Smooth muscle cell (in vitro differentiated cells): Measurements from ENCODE around the gene ADAMTSL5. TPM values are rescaled to one million over a fixed set of nuclear protein-coding genes. Genes with fewer than 3 reads are reported as not detected.

Experiments
- DNase-seq: peaks from one replicate; lab custom pipeline; 2025; ENCODE audit not compliant: unreplicated experiment; lab: John Stamatoyannopoulos, UW
- H2AFZ ChIP-seq: fragments of 200-600 bp; sonication (generic); 2 replicates; pipeline ENCODE4 v1.6.0; 2016; ENCODE audit warnings: antibody characterized with exemption, low read depth, mild to moderate bottlenecking
- H3F3A ChIP-seq: fragments of 200-600 bp; sonication (generic); 2 replicates; pipeline ENCODE4 v1.6.0; 2017; ENCODE audit warnings: antibody characterized with exemption, low read depth
- H3K27ac ChIP-seq: fragments of 200-600 bp; sonication (generic); 2 replicates; pipeline ENCODE4 v1.5.1; 2016; ENCODE audit warnings: low read depth, mild to moderate bottlenecking
- H3K27me3 ChIP-seq: fragments of 200-600 bp; sonication (generic); 2 replicates; pipeline ENCODE4 v1.6.1; 2016; ENCODE audit warnings: low read depth, mild to moderate bottlenecking
- H3K36me3 ChIP-seq: fragments of 200-600 bp; sonication (generic); 2 replicates; pipeline ENCODE4 v1.5.1; 2016; ENCODE audit warnings: low read depth
- H3K4me1 ChIP-seq: fragments of 200-600 bp; sonication (generic); 2 replicates; pipeline ENCODE4 v1.5.1; 2016; ENCODE audit warnings: low read depth
- H3K4me2 ChIP-seq: fragments of 200-600 bp; sonication (generic); 2 replicates; pipeline ENCODE4 v1.6.0; 2016; ENCODE audit warnings: mild to moderate bottlenecking
- H3K4me3 ChIP-seq: fragments of 200-600 bp; sonication (generic); 2 replicates; pipeline ENCODE4 v1.5.1; 2016; ENCODE audit warnings: mild to moderate bottlenecking
- H3K79me2 ChIP-seq: fragments of 200-600 bp; sonication (generic); 2 replicates; pipeline ENCODE4 v1.6.0; 2016; ENCODE audit warnings: low read depth, mild to moderate bottlenecking
- H3K9ac ChIP-seq: fragments of 200-600 bp; sonication (generic); 2 replicates; pipeline ENCODE4 v1.6.0; 2016; ENCODE audit warnings: low read depth
- H3K9me3 ChIP-seq: fragments of 200-600 bp; sonication (generic); replicated peaks from 2 replicates; pipeline ENCODE4 v1.5.1; 2016; ENCODE audit warnings: low read depth
- H4K20me1 ChIP-seq: fragments of 200-600 bp; sonication (generic); 2 replicates; pipeline ENCODE4 v1.6.0; 2016; ENCODE audit warnings: low read depth
- WGBS: methylation state at CpG from one replicate; pipeline ENCODE4 v1.1.7; 2016; ENCODE audit warnings: low lambda C conversion rate; 5-methylcytosine and 5-hydroxymethylcytosine counted together
- polyA plus RNA-seq: library from polyadenylated mRNA; unstranded; fragments of >200 nt; fragmentation: Nextera tagmentation; extraction: Ambion mirVana; gene quantifications from 2 replicates; pipeline ENCODE4 v1.2.1, GENCODE V29; 2016
- total RNA-seq: library from RNA; depleted of rRNA; stranded (reverse); fragments of >200 nt; gene quantifications from 2 replicates; pipeline ENCODE4 v1.2.3, GENCODE V29; 2014
- TF ChIP-seq, protein P1 (sequence below): fragments of 200-600 bp; sonication (generic); IDR thresholded peaks from 2 replicates; pipeline ENCODE4 v1.5.1; 2017; ENCODE audit warnings: borderline replicate concordance, mild to moderate bottlenecking, antibody characterized with exemption; ENCODE audit not compliant: insufficient read depth, poor library complexity, severe bottlenecking

ADAMTSL5 gene
- total and polyA plus RNA-seq, 2 experiments from 2014 or later = 16.4 to 24.3 TPM

DNA sequence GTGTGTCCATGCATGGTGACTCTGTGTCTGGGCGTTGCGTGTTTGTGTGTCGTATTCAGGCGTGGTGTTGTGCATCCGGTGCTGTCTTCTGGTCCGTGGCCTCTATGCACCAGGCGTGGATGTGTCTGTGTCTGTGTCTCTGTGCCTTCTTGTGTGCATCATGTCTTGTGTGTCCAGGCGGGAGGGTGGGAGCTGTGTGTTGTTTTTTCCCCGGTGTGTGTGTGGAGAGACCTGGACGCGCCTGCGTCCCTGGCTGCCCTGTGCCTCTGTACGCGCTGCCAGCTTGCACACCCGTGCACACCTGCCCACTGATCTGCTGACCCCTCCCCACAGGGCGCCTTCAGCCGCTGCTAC is 12.1 kb upstream of the ADAMTSL5 start:
- no peak for DNase-seq
- H3K4me1 ChIP-seq = no peaks in the 10 kb centered on the region
- H3K36me3 ChIP-seq = no peaks in the 10 kb centered on the region
- no peaks in the 10 kb centered on the region for H3K9me3 ChIP-seq
- H2AFZ ChIP-seq = no peak overlapping the region
- H4K20me1 ChIP-seq = no peaks in the 10 kb centered on the region
- no peak overlapping the region for H3K9ac ChIP-seq
- H3K27me3 ChIP-seq = peaks cover 36% of the 10 kb centered on the region
- 73% methylated on average over 17 of the region's 17 CpGs for WGBS
- no peak overlapping the region for H3K4me2 ChIP-seq
- H3F3A ChIP-seq = no peaks in the 10 kb centered on the region
- TF ChIP-seq, protein P1, sequence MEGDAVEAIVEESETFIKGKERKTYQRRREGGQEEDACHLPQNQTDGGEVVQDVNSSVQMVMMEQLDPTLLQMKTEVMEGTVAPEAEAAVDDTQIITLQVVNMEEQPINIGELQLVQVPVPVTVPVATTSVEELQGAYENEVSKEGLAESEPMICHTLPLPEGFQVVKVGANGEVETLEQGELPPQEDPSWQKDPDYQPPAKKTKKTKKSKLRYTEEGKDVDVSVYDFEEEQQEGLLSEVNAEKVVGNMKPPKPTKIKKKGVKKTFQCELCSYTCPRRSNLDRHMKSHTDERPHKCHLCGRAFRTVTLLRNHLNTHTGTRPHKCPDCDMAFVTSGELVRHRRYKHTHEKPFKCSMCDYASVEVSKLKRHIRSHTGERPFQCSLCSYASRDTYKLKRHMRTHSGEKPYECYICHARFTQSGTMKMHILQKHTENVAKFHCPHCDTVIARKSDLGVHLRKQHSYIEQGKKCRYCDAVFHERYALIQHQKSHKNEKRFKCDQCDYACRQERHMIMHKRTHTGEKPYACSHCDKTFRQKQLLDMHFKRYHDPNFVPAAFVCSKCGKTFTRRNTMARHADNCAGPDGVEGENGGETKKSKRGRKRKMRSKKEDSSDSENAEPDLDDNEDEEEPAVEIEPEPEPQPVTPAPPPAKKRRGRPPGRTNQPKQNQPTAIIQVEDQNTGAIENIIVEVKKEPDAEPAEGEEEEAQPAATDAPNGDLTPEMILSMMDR = no peak
- no peak overlapping the region for H3K4me3 ChIP-seq
- H3K27ac ChIP-seq = no peak overlapping the region
- H3K79me2 ChIP-seq = no peaks in the 10 kb centered on the region

- H3K4me1 ChIP-seq = no peaks in the 10 kb centered on the region
- no peaks in the 10 kb centered on the region for H3K9me3 ChIP-seq
- peak overlapping the region; percentile 76 for H3K4me2 ChIP-seq
- no peak for DNase-seq
- TF ChIP-seq, protein P1 = no peak
- 26% methylated on average over 39 of the region's 49 CpGs for WGBS
- H3K27me3 ChIP-seq = peaks cover 36% of the 10 kb centered on the region
- H3K27ac ChIP-seq = no peak overlapping the region
- no peak overlapping the region for H2AFZ ChIP-seq
- no peaks in the 10 kb centered on the region for H3F3A ChIP-seq
- no peaks in the 10 kb centered on the region for H3K79me2 ChIP-seq
- H3K9ac ChIP-seq = no peak overlapping the region
- no peaks in the 10 kb centered on the region for H3K36me3 ChIP-seq
- H4K20me1 ChIP-seq = no peaks in the 10 kb centered on the region
- peak overlapping the region; percentile 29 for H3K4me3 ChIP-seq
Observed at GRCh38 chr19:1524287-1524971, 11.6 kb upstream of the ADAMTSL5 start.

DNA sequence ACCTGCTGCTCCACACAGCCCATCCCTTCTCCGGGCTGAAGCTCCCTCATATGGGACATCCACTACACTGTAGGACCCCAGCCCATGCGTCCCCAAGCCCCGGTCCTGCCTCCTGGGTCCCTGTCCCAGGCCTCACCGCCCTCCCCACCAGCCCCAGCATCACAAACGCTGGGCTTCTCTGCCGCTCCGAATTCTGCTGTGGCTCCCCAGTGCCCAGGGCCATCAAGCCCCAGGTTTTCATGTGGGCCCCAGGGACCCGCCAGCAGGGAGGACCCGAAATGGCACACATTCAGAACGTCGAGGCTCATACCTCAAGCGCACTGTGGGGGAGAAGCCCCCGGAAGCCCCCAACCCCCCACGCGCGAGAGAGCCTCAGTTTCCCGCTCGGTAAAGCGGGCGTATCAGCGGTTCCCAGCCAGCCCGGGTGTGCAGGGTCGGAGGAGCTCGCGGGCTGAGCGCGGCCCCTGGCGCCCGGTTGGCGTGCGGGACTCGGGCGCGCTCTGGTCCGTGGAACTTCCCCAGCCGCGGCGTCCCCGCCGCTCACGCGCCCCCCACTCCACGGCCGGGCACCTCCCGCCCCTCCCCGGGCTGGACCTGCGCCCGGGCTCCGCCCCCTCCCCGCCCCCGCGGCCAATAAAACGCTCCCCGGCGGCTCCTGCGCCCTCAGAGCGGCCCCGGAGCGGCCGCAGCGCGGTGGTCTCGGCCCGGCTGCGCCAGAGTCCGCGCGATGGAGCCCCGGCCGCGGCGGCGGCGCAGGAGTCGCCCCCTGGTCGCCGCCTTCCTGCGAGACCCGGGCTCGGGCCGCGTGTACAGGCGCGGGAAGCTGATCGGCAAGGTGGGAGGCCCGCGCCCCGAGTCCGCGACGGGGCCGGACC is 10.8 kb upstream of the ADAMTSL5 start, which contains the start of gene PLK5:
Gene PLK5, plus strand, starts transcription at position 666 of the 875 bp plus-strand sequence. CDS start 2,920 bp downstream, outside the sequence.
- TF ChIP-seq, protein P1 = no peak
- Histone ChIP-seq H3K79me2 (no peaks in the 10 kb centered on the region), H3K4me1 (no peaks in the 10 kb centered on the region), H3K9ac (no peak within 1 kb of the TSS), H3K27ac (no peak within 1 kb of the TSS), H3K36me3 (no peaks in the 10 kb centered on the region), H3F3A (no peaks in the 10 kb centered on the region), H4K20me1 (no peaks in the 10 kb centered on the region), H2AFZ (no peak within 1 kb of the TSS), H3K4me3 (peak within 1 kb of the TSS; percentile 29), H3K27me3 (peaks cover 36% of the 10 kb centered on the region), H3K9me3 (no peaks in the 10 kb centered on the region), H3K4me2 (peak within 1 kb of the TSS; percentile 76)
- DNase-seq = no peak
- WGBS = 35% methylated on average over 23 of the region's 92 CpGs
